HEK293 (cell line): ENCODE measurements around the gene MYO5B.

Experiments
- KLF1 ChIP-seq: fragments of 450-650 bp; formaldehyde crosslinking; IDR thresholded peaks from 2 replicates; pipeline ENCODE4 v1.5.1; 2016; ENCODE audit warnings: missing biosample characterization, missing genetic modification characterization
- ZBTB8A ChIP-seq: fragments of 450-650 bp; formaldehyde crosslinking; IDR thresholded peaks from 2 replicates; pipeline ENCODE4 v1.5.1; 2016; ENCODE audit warnings: missing biosample characterization, missing genetic modification characterization
- ZNF341 ChIP-seq: fragments of 450-650 bp; formaldehyde crosslinking; IDR thresholded peaks from 2 replicates; pipeline ENCODE4; 2016; ENCODE audit warnings: low read depth, missing biosample characterization, missing genetic modification characterization

DNA sequence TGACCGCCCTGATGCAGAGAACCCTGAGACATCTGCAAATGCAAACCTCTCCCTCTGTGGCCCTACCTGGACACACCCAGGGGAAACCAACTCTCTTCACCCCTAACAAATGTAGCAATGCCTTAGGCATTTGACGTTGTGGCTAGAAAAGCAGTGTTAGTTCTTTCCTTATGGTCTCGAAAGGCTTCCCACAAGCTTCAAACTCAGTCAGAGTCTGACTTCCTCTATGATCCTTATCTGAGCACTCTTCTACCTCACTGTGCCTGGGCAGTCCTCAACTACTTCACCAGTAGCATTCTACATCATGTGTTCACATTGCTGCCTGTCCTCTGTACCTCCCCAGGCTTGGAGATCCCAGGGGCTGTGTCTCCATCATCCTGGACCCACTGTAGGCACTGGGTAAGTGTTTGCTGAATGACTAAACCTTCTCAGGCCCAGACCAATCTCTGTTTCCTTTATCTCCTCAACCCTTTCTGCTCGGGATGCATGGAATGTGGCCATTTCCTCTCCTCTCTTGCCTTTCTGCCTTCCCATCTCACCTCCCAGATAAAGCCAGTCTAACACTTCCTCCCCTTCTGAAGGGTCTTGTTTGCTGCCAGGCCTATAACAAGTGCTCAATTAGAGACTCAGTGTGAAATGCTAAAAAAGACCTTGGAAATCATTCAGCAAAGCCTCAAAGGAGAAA lies 289.9 kb downstream of the MYO5B start:
- TF ChIP-seq ZBTB8A (tag by site-specific recombination) (no peak), ZNF341 (no peak), KLF1 (tag by site-specific recombination) (no peak)
